Liver (tissue), 9 donors: Measurements from ENCODE around the gene TSPO2. TPM values are rescaled to one million over a fixed set of nuclear protein-coding genes. Genes with fewer than 3 reads are reported as not detected.

ENCODE experiments used
- DNase-seq: peaks from one replicate; pipeline ENCODE4 v3.0.0-alpha.2; 2017; ENCODE audit warnings: low spot score
- H3K27ac ChIP-seq, 2 donors: one replicate each; pipeline ENCODE4 v1.7.0; 2013; ENCODE audit warnings: inconsistent platforms in 2 of 2, low read length in 2 of 2, control low read depth in 1 of 2, low read depth in 1 of 2, mild to moderate bottlenecking in 1 of 2
- H3K27me3 ChIP-seq, 4 donors: one replicate each; pipeline versions ENCODE4 v1.6.1 to v1.7.0; 2013; ENCODE audit warnings: low read length in 3 of 4, inconsistent platforms in 1 of 4, mild to moderate bottlenecking in 1 of 4, moderate library complexity in 1 of 4; ENCODE audit not compliant: control insufficient read depth in 4 of 4, insufficient read depth in 4 of 4
- H3K36me3 ChIP-seq, 4 donors: one replicate each; pipeline versions ENCODE4 v1.6.1 to v1.7.0; 2013; ENCODE audit warnings: low read length in 3 of 4, mild to moderate bottlenecking in 3 of 4, low read depth in 1 of 4, moderate library complexity in 1 of 4; ENCODE audit not compliant: control insufficient read depth in 4 of 4, insufficient read depth in 3 of 4
- H3K4me1 ChIP-seq, 4 donors: one replicate each; pipeline versions ENCODE4 v1.6.1 to v1.7.0; 2013; ENCODE audit warnings: low read length in 3 of 4, mild to moderate bottlenecking in 3 of 4, moderate library complexity in 1 of 4; ENCODE audit not compliant: control insufficient read depth in 4 of 4, insufficient read depth in 4 of 4
- H3K4me3 ChIP-seq, 3 donors: one replicate each; pipeline versions ENCODE4 v1.6.1 to v1.7.0; 2013; ENCODE audit warnings: low read length in 3 of 3, control low read depth in 1 of 3, low read depth in 1 of 3, mild to moderate bottlenecking in 1 of 3
- H3K9ac ChIP-seq, 2 donors: one replicate each; pipeline ENCODE4 v1.7.0; 2013; ENCODE audit warnings: low read length in 2 of 2, mild to moderate bottlenecking in 2 of 2, moderate library complexity in 2 of 2, control low read depth in 1 of 2, low read depth in 1 of 2
- H3K9me3 ChIP-seq, 4 donors: one replicate each; pipeline versions ENCODE4 v1.6.1 to v1.7.0; 2013; ENCODE audit warnings: low read length in 3 of 4; ENCODE audit not compliant: control insufficient read depth in 4 of 4
- EGR1 ChIP-seq, 2 donors: IDR thresholded peaks; 2 replicates each; pipeline ENCODE4 v1.6.1; 2016 to 2018; ENCODE audit warnings: antibody characterized with exemption in 2 of 2, low read depth in 2 of 2
- FOXA1 ChIP-seq: IDR thresholded peaks from 2 replicates; pipeline ENCODE4 v1.6.1; 2016; ENCODE audit warnings: antibody characterized with exemption
- FOXA2 ChIP-seq: IDR thresholded peaks from 2 replicates; pipeline ENCODE4 v1.6.1; 2016; ENCODE audit warnings: antibody characterized with exemption
- GABPA ChIP-seq, 2 donors: IDR thresholded peaks in 1 of 2; conservative IDR thresholded peaks in 1 of 2; 2 replicates each; pipeline ENCODE4 v1.6.1; 2016; ENCODE audit warnings: antibody characterized with exemption in 2 of 2, mild to moderate bottlenecking in 1 of 2, moderate library complexity in 1 of 2
- HNF4A ChIP-seq, 2 donors: conservative IDR thresholded peaks; 2 replicates each; pipeline ENCODE4 v1.6.1; 2016; ENCODE audit warnings: antibody characterized with exemption in 2 of 2, mild to moderate bottlenecking in 2 of 2
- HNF4G ChIP-seq: IDR thresholded peaks from 2 replicates; pipeline ENCODE4 v1.6.1; 2016; ENCODE audit warnings: antibody characterized with exemption
- JUND ChIP-seq, 2 donors: IDR thresholded peaks; 2 replicates each; pipeline ENCODE4 v1.6.1; 2016; ENCODE audit warnings: antibody characterized with exemption in 2 of 2
- NR2F2 ChIP-seq: IDR thresholded peaks from 2 replicates; pipeline ENCODE4 v1.6.1; 2016; ENCODE audit warnings: antibody characterized with exemption
- RAD21 ChIP-seq, 2 donors: IDR thresholded peaks; 2 replicates each; pipeline ENCODE4 v1.6.1; 2016; ENCODE audit warnings: antibody characterized with exemption in 2 of 2, mild to moderate bottlenecking in 2 of 2
- RXRA ChIP-seq, 2 donors: IDR thresholded peaks; 2 replicates each; pipeline ENCODE4 v1.6.1; 2017 to 2018; ENCODE audit warnings: antibody characterized with exemption in 2 of 2, mild to moderate bottlenecking in 1 of 2
- SP1 ChIP-seq: IDR thresholded peaks from 2 replicates; pipeline ENCODE4 v1.6.1; 2018; ENCODE audit warnings: antibody characterized with exemption, mild to moderate bottlenecking
- TAF1 ChIP-seq: conservative IDR thresholded peaks from 2 replicates; pipeline ENCODE4 v1.6.1; 2016; ENCODE audit warnings: antibody characterized with exemption, mild to moderate bottlenecking
- YY1 ChIP-seq: IDR thresholded peaks from 2 replicates; pipeline ENCODE4 v1.6.1; 2016; ENCODE audit warnings: antibody characterized with exemption, mild to moderate bottlenecking
- WGBS: extraction: QIAGEN DNeasy Blood & Tissue Kit; methylation state at CpG from one replicate; pipeline ENCODE4 v1.1.7; 2013; 5-methylcytosine and 5-hydroxymethylcytosine counted together
- polyA plus RNA-seq, 2 donors: library from polyadenylated mRNA; stranded (reverse) in 1 of 2; unstranded in 1 of 2; fragments of 200-250 nt in 1 of 2; fragments of >200 nt in 1 of 2; fragmentation: Nextera tagmentation in 1 of 2; extraction: Ambion mirVana in 1 of 2; gene quantifications; one replicate each; pipeline versions ENCODE4 v1.2.1 to v1.2.3, GENCODE V29; 2013 to 2015
- total RNA-seq, 2 donors: library from RNA; depleted of rRNA; stranded (reverse); fragments of >200 nt; gene quantifications; one replicate each; pipeline ENCODE4 v1.2.3, GENCODE V29; 2014
- TF ChIP-seq, protein P1 (sequence below): IDR thresholded peaks from 2 replicates; pipeline ENCODE4 v1.6.1; 2016; ENCODE audit warnings: antibody characterized with exemption
- TF ChIP-seq, protein P2 (sequence below): fragments of 150-350 bp; IDR thresholded peaks from 2 replicates; pipeline ENCODE4 v1.5.1; 2017; ENCODE audit warnings: improper control_type of control experiment, low read depth, low read length; ENCODE audit not compliant: missing input control
- TF ChIP-seq, protein P3 (sequence below): IDR thresholded peaks from 2 replicates; pipeline ENCODE4 v1.6.1; 2016; ENCODE audit warnings: antibody characterized with exemption, mild to moderate bottlenecking
- TF ChIP-seq, protein P4 (sequence below): IDR thresholded peaks from 2 replicates; pipeline ENCODE4 v1.6.1; 2016; ENCODE audit warnings: antibody characterized with exemption
- TF ChIP-seq, protein P5 (sequence below): IDR thresholded peaks from 2 replicates; pipeline ENCODE4 v1.6.1; 2016; ENCODE audit warnings: antibody characterized with exemption
- donor health status: healthy.
- donor health status: healthy.
- donor health status: healthy.
- donor health status: healthy.
- donor health status: healthy.

Gene TSPO2
- total and polyA plus RNA-seq, 4 donors, result 0.25 to 64.9 (median 0.43) TPM

DNA sequence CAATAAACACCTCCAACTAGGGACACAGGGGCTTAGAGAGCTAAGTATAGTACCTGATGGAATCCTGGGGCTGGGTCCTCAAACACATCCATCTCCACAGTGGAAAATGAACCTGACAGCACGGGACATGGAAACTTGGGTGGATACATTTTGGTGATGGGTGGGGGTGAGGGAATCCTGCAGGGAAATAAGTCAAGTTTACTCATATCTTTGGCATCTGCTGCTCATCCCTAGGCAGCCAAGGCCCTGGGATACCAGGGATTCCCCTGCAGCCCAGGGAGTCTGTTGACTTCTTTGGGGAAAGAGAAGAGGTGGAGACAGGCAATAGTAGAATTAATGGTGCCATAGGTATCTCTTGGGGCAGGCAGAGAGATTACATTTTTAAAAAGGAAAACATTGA, 17.3 kb downstream of the TSPO2 start:
- no peaks in the 10 kb centered on the region for H3K27me3 ChIP-seq
- 94% methylated on average over 1 of the region's 1 CpG for WGBS
- H3K27ac ChIP-seq, result no peak overlapping the region
- TF ChIP-seq FOXA1, result no peak
- TF ChIP-seq, protein P1, sequence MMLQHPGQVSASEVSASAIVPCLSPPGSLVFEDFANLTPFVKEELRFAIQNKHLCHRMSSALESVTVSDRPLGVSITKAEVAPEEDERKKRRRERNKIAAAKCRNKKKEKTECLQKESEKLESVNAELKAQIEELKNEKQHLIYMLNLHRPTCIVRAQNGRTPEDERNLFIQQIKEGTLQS, result no peak
- TF ChIP-seq, protein P2, sequence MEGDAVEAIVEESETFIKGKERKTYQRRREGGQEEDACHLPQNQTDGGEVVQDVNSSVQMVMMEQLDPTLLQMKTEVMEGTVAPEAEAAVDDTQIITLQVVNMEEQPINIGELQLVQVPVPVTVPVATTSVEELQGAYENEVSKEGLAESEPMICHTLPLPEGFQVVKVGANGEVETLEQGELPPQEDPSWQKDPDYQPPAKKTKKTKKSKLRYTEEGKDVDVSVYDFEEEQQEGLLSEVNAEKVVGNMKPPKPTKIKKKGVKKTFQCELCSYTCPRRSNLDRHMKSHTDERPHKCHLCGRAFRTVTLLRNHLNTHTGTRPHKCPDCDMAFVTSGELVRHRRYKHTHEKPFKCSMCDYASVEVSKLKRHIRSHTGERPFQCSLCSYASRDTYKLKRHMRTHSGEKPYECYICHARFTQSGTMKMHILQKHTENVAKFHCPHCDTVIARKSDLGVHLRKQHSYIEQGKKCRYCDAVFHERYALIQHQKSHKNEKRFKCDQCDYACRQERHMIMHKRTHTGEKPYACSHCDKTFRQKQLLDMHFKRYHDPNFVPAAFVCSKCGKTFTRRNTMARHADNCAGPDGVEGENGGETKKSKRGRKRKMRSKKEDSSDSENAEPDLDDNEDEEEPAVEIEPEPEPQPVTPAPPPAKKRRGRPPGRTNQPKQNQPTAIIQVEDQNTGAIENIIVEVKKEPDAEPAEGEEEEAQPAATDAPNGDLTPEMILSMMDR, result no peak
- TF ChIP-seq GABPA (IDR thresholded peaks at IDR 0.05 in 1 of 2, conservative IDR thresholded peaks at IDR 0.05 in 1 of 2), result no peak
- TF ChIP-seq YY1, result no peak
- TF ChIP-seq, protein P3, sequence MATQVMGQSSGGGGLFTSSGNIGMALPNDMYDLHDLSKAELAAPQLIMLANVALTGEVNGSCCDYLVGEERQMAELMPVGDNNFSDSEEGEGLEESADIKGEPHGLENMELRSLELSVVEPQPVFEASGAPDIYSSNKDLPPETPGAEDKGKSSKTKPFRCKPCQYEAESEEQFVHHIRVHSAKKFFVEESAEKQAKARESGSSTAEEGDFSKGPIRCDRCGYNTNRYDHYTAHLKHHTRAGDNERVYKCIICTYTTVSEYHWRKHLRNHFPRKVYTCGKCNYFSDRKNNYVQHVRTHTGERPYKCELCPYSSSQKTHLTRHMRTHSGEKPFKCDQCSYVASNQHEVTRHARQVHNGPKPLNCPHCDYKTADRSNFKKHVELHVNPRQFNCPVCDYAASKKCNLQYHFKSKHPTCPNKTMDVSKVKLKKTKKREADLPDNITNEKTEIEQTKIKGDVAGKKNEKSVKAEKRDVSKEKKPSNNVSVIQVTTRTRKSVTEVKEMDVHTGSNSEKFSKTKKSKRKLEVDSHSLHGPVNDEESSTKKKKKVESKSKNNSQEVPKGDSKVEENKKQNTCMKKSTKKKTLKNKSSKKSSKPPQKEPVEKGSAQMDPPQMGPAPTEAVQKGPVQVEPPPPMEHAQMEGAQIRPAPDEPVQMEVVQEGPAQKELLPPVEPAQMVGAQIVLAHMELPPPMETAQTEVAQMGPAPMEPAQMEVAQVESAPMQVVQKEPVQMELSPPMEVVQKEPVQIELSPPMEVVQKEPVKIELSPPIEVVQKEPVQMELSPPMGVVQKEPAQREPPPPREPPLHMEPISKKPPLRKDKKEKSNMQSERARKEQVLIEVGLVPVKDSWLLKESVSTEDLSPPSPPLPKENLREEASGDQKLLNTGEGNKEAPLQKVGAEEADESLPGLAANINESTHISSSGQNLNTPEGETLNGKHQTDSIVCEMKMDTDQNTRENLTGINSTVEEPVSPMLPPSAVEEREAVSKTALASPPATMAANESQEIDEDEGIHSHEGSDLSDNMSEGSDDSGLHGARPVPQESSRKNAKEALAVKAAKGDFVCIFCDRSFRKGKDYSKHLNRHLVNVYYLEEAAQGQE, result no peak
- TF ChIP-seq RAD21 (IDR thresholded peaks at IDR 0.05), result no peak
- TF ChIP-seq HNF4G, result no peak
- TF ChIP-seq RXRA (IDR thresholded peaks at IDR 0.05), result no peak
- no peak for TF ChIP-seq SP1
- no peak for TF ChIP-seq NR2F2
- TF ChIP-seq HNF4A (conservative IDR thresholded peaks at IDR 0.05), result no peak
- TF ChIP-seq, protein P4, sequence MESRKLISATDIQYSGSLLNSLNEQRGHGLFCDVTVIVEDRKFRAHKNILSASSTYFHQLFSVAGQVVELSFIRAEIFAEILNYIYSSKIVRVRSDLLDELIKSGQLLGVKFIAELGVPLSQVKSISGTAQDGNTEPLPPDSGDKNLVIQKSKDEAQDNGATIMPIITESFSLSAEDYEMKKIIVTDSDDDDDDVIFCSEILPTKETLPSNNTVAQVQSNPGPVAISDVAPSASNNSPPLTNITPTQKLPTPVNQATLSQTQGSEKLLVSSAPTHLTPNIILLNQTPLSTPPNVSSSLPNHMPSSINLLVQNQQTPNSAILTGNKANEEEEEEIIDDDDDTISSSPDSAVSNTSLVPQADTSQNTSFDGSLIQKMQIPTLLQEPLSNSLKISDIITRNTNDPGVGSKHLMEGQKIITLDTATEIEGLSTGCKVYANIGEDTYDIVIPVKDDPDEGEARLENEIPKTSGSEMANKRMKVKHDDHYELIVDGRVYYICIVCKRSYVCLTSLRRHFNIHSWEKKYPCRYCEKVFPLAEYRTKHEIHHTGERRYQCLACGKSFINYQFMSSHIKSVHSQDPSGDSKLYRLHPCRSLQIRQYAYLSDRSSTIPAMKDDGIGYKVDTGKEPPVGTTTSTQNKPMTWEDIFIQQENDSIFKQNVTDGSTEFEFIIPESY, result no peak
- no peak for TF ChIP-seq JUND (IDR thresholded peaks at IDR 0.05)
- TF ChIP-seq TAF1, result no peak
- TF ChIP-seq EGR1 (IDR thresholded peaks at IDR 0.05; ENCODE audit: low read depth in 2 of 2), result no peak
- TF ChIP-seq, protein P5, sequence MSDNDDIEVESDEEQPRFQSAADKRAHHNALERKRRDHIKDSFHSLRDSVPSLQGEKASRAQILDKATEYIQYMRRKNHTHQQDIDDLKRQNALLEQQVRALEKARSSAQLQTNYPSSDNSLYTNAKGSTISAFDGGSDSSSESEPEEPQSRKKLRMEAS, result no peak
- no peak for TF ChIP-seq FOXA2
- no peak overlapping the region for H3K9ac ChIP-seq
- H3K9me3 ChIP-seq, result no peaks in the 10 kb centered on the region
- H3K4me1 ChIP-seq, result peaks cover 5 to 10% (median 7%) of the 10 kb centered on the region in 4 donors
- DNase-seq, result no peak
- H3K36me3 ChIP-seq, result peaks cover 0 to 3% (median 2%) of the 10 kb centered on the region in 4 donors
- no peak overlapping the region for H3K4me3 ChIP-seq
